HepG2 (cell line): ENCODE data around the gene PDGFA. TPM values are rescaled to one million over a fixed set of nuclear protein-coding genes. Genes with fewer than 3 reads are reported as not detected.

Experiments
- ATAC-seq: fragments of 200-7000 bp; cut with Tn5 transposase; 3 replicates; pipeline ENCODE4 v1.9.1; 2020; ENCODE audit warnings: mild to moderate bottlenecking, moderate library complexity
- BruUV-seq: library from RNA; stranded (reverse); fragments of 400-500 nt; replicated peaks from 2 replicates; lab custom pipeline; 2021; lab: Mats Ljungman, UMichigan
- CTCF ChIA-PET: fragments of 300-600 bp; formaldehyde crosslinking; extraction: SDS; loops from one replicate; lab custom pipeline; 2021; ENCODE audit warnings: low total read pairs, inconsistent platforms, low intra/inter-chr PET ratio; lab: Yijun Ruan, JAX
- POLR2A ChIA-PET: fragments of 350-600 bp; sonication (Branson Sonifier 250); formaldehyde crosslinking; loops from one replicate; lab custom pipeline; 2020; ENCODE audit warnings: antibody characterized with exemption, inconsistent platforms; lab: Yijun Ruan, JAX
- DNase-seq: peaks from one replicate; pipeline ENCODE4 v3.0.0-alpha.2; 2015; ENCODE audit warnings: low spot score
- FAIRE-seq: peaks from 3 replicates; lab custom pipeline; 2011; peaks lifted over from hg19 to GRCh38; lab: Jason Lieb, UNC
- H2AFZ ChIP-seq: one replicate; pipeline ENCODE4 v1.6.1; 2011; ENCODE audit warnings: low read length, inconsistent platforms
- H3K27ac ChIP-seq: fragments of 300-600 bp; 3 replicates; pipeline ENCODE4 v1.8.0; 2011; ENCODE audit warnings: mixed run types, mild to moderate bottlenecking, mixed read lengths, low read length, inconsistent platforms; ENCODE audit not compliant: insufficient read depth; ENCODE audit errors: extremely low read length
- H3K27me3 ChIP-seq, 2 experiments: fragments of 200-600 bp in 1 of 2; 2 replicates in 1 of 2; 3 replicates in 1 of 2; pipeline versions ENCODE4 v1.6.0 to v1.8.0; 2011; ENCODE audit warnings: low read length in 2 of 2, mild to moderate bottlenecking in 2 of 2, moderate library complexity in 2 of 2, inconsistent platforms in 1 of 2; ENCODE audit not compliant: insufficient read depth in 2 of 2, control insufficient read depth in 1 of 2
- H3K36me3 ChIP-seq, 2 experiments: fragments of 200-600 bp in 1 of 2; replicated peaks in 1 of 2; 2 replicates in 1 of 2; 3 replicates in 1 of 2; pipeline versions ENCODE4 v1.5.1 to v1.8.0; 2011; ENCODE audit warnings: low read length in 2 of 2, inconsistent platforms in 1 of 2; ENCODE audit not compliant: insufficient read depth in 2 of 2, control insufficient read depth in 1 of 2
- H3K4me1 ChIP-seq: 2 replicates; pipeline ENCODE4 v1.5.1; 2012; ENCODE audit warnings: low read length, inconsistent platforms; ENCODE audit not compliant: insufficient read depth
- H3K4me2 ChIP-seq: 2 replicates; pipeline ENCODE4 v1.6.0; 2011; ENCODE audit warnings: low read depth, low read length, inconsistent platforms
- H3K4me3 ChIP-seq, 3 experiments: fragments of 200-600 bp in 1 of 3; sonication (generic), shearing (Covaris generic) in 1 of 3; replicated peaks in 1 of 3; 2 replicates each; pipeline ENCODE4 v1.5.1; 2011 to 2016; ENCODE audit warnings: low read length in 3 of 3, inconsistent platforms in 2 of 3, low read depth in 2 of 3, mild to moderate bottlenecking in 2 of 3, control low read depth in 1 of 3, mixed read lengths in 1 of 3; ENCODE audit not compliant: insufficient read depth in 1 of 3
- H3K79me2 ChIP-seq: one replicate; pipeline ENCODE4 v1.6.1; 2011; ENCODE audit warnings: low read length, inconsistent platforms; ENCODE audit not compliant: insufficient read depth
- H3K9ac ChIP-seq: 2 replicates; pipeline ENCODE4 v1.6.0; 2011; ENCODE audit warnings: mild to moderate bottlenecking, low read depth, low read length, inconsistent platforms; ENCODE audit not compliant: insufficient read depth
- H3K9me3 ChIP-seq: 2 replicates; pipeline ENCODE4 v1.5.1; 2012; ENCODE audit warnings: mild to moderate bottlenecking, low read length
- H4K20me1 ChIP-seq: 2 replicates; pipeline ENCODE4 v1.6.0; 2011; ENCODE audit warnings: inconsistent platforms, mild to moderate bottlenecking, low read length, moderate library complexity; ENCODE audit not compliant: insufficient read depth
- RERE ChIP-seq: IDR thresholded peaks from 2 replicates; pipeline ENCODE4 v1.6.1; 2016; ENCODE audit warnings: low read depth, missing genetic modification reagents, missing compliant biosample characterization
- ZNF383 ChIP-seq: sonication (generic); formaldehyde crosslinking; IDR thresholded peaks from 2 replicates; pipeline ENCODE4 v1.4.0; 2020; ENCODE audit warnings: missing genetic modification reagents, mild to moderate bottlenecking, borderline replicate concordance
- WGBS: methylation state at CpG from one replicate; pipeline ENCODE4 v1.1.6; 2017; ENCODE audit warnings: low lambda C conversion rate; 5-methylcytosine and 5-hydroxymethylcytosine counted together
- in situ Hi-C: cut with HindIII; loops from 2 replicates; pipeline ENCODE4 v1.10.0; 2017; ENCODE audit warnings: low pct_unique_long_range_greater_than_20kb; ENCODE audit not compliant: extremely low pct_ligation_motif_present
- intact Hi-C: fragments of 100-400 bp; cut with micrococcal nuclease; formaldehyde crosslinking; loops from one replicate; pipeline ENCODE4 v1.10.0; 2022; ENCODE audit not compliant: unreplicated experiment
- polyA plus RNA-seq, 8 experiments: library from polyadenylated mRNA; depleted of rRNA in 3 of 8; stranded (reverse) in 7 of 8; unstranded in 1 of 8; fragments of >200 nt; fragmentation: Illumina TruSeq in 4 of 8; extraction: Trizol in 4 of 8; gene quantifications; 2 replicates each; pipeline versions ENCODE4 v1.2.1 to v1.2.3, GENCODE V29; 2011 to 2016; ENCODE audit warnings: low read depth in 4 of 8, missing spikeins in 1 of 8, mixed read lengths in 1 of 8; ENCODE audit not compliant: insufficient read depth in 1 of 8
- total RNA-seq, 5 experiments: library from RNA; depleted of rRNA; stranded (reverse); fragments of >200 nt; fragmentation: Illumina TruSeq; extraction: Trizol; gene quantifications; 2 replicates each; pipeline ENCODE4 v1.2.3, GENCODE V29; 2016; ENCODE audit warnings: low read depth in 1 of 5
- TF ChIP-seq, protein P1 (sequence below): sonication (generic); formaldehyde crosslinking; IDR thresholded peaks from 2 replicates; pipeline ENCODE4 v1.5.0; 2020; ENCODE audit warnings: mild to moderate bottlenecking, missing genetic modification reagents

The PDGFA gene
- total and polyA plus RNA-seq, 2 of the 13 experiments (the other 11 are each of a cell fraction or from before 2014, with no cell fraction given): 1.5 to 3.4 TPM

GRCh38 chr7:475951-476441 is 43.6 kb downstream of the PDGFA start:
- Histone ChIP-seq H3K36me3 (no peaks in the 10 kb centered on the region), H4K20me1 (no peaks in the 10 kb centered on the region), H3K4me3 (no peak overlapping the region), H3K79me2 (no peaks in the 10 kb centered on the region), H3K4me2 (no peak overlapping the region), H3K27ac (no peak overlapping the region), H3K4me1 (peaks cover 60% of the 10 kb centered on the region), H2AFZ (no peak overlapping the region), H3K9ac (no peak overlapping the region), H3K9me3 (no peaks in the 10 kb centered on the region), H3K27me3 (peaks cover 10 to 19% of the 10 kb centered on the region in 2 experiments)
- TF ChIP-seq ZNF383 (CRISPR knock-in tag): no peak
- TF ChIP-seq, protein P1, sequence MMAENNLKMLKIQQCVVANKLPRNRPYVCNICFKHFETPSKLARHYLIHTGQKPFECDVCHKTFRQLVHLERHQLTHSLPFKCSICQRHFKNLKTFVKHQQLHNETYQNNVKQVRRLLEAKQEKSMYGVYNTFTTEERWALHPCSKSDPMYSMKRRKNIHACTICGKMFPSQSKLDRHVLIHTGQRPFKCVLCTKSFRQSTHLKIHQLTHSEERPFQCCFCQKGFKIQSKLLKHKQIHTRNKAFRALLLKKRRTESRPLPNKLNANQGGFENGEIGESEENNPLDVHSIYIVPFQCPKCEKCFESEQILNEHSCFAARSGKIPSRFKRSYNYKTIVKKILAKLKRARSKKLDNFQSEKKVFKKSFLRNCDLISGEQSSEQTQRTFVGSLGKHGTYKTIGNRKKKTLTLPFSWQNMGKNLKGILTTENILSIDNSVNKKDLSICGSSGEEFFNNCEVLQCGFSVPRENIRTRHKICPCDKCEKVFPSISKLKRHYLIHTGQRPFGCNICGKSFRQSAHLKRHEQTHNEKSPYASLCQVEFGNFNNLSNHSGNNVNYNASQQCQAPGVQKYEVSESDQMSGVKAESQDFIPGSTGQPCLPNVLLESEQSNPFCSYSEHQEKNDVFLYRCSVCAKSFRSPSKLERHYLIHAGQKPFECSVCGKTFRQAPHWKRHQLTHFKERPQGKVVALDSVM (CRISPR knock-in tag): peak; percentile 96
- ChIA-PET CTCF (no interaction called here), POLR2A (interaction anchor here (0.7 kb wide), 1 partner anchor 193 kb away, joined by 3 read pairs; no protein-coding TSS in a partner anchor)
- no peak for ATAC-seq
- no TSS peak for BruUV-seq
- intact Hi-C loops (no loop called here), in situ Hi-C loops (no loop called here)
- DNase-seq: no peak
- FAIRE-seq: no peak
- no CpG with 5 or more reads among the region's 15 CpGs for WGBS

GRCh38 chr7:475425-475728 is 44.3 kb downstream of the PDGFA start:
- Histone ChIP-seq H3K4me3 (no peak overlapping the region), H3K36me3 (no peaks in the 10 kb centered on the region), H3K27ac (no peak overlapping the region), H3K79me2 (no peaks in the 10 kb centered on the region), H3K9ac (no peak overlapping the region), H2AFZ (no peak overlapping the region), H3K27me3 (peaks cover 8 to 13% of the 10 kb centered on the region in 2 experiments), H3K4me2 (no peak overlapping the region), H4K20me1 (no peaks in the 10 kb centered on the region), H3K4me1 (peaks cover 54% of the 10 kb centered on the region), H3K9me3 (no peaks in the 10 kb centered on the region)
- intact Hi-C loops (no loop called here), in situ Hi-C loops (no loop called here)
- WGBS: 89% methylated on average over 1 of the region's 7 CpGs
- POLR2A ChIA-PET: interaction anchor here (0.7 kb wide), 1 partner anchor 193 kb away, joined by 3 read pairs; no protein-coding TSS in a partner anchor
- ATAC-seq (no peak), DNase-seq (no peak), FAIRE-seq (no peak)
- TF ChIP-seq RERE (CRISPR knock-in tag): no peak
- no TSS peak for BruUV-seq
- CTCF ChIA-PET: no interaction called here
